Stimulated activated effector memory CD8-positive, alpha-beta T cell treated with anti-CD3 and anti-CD28 coated beads, Interleukin-12 subunit alpha, Interleukin-12 subunit beta, amount 100 ng/mL, for 72 hours (primary cell): ENCODE data around the gene RBM8A.

Experiments used
- ATAC-seq: fragments of 150-1000 bp; cut with Tn5 transposase; 2 replicates; pipeline ENCODE4 v1.10.0; 2021
- DNase-seq, 2 donors: peaks; one replicate each; pipeline ENCODE4 v3.0.0; 2021 to 2022; ENCODE audit warnings: low spot score in 2 of 2
- H3K27ac Mint-ChIP-seq: one replicate; pipeline ENCODE4 v1.8.0; 2022; ENCODE audit warnings: mild to moderate bottlenecking, mixed read lengths
- H3K36me3 Mint-ChIP-seq: one replicate; pipeline ENCODE4 v1.8.0; 2022; ENCODE audit warnings: mild to moderate bottlenecking, mixed read lengths
- H3K4me1 Mint-ChIP-seq: one replicate; pipeline ENCODE4 v1.8.0; 2022; ENCODE audit warnings: mixed read lengths
- H3K4me3 Mint-ChIP-seq: one replicate; pipeline ENCODE4 v1.8.0; 2022; ENCODE audit warnings: mild to moderate bottlenecking, mixed read lengths
- H3K9me3 Mint-ChIP-seq: one replicate; pipeline ENCODE4 v1.8.0; 2022; ENCODE audit warnings: mixed read lengths

Gene RBM8A

DNA sequence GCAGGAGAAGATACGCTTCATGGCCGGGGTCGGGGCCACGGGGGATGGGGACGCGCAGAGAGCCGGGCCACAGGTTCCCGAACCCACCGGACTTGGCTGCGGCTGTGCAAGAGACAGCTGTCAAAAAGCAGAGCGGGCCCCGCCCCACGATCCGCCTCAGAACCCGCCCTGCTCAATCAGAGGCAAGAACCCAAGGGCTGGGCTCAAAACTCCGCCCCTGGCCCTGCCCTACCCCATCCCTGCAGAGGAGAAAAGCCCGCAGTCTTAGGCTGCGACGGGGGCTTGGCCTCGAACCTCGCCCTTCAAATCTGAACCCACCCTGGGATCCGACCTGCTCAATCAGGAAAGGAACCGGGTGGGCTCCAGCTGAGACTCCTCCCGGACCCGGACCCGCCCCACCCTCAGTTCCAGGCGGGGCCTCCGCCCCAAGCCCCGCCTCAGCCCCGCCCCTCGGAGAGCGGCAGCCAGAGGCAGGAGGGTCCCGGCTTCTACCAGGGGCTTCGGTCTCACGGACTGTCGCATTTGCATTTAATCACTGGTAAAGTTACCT is 41.5 kb downstream of the RBM8A start, which contains the start of gene ANKRD35:
ANKRD35 (minus strand) TSS at position 129 of the 550 bp plus-strand sequence; CDS start at position 21, 108 bp downstream.
- DNase-seq (peak; percentile 71 to 93), ATAC-seq (peak; percentile 100)
- no peak within 1 kb of the TSS for H3K27ac Mint-ChIP-seq
- H3K4me1 Mint-ChIP-seq: peaks cover 12% of the 10 kb centered on the region
- no peaks in the 10 kb centered on the region for H3K9me3 Mint-ChIP-seq
- peak within 1 kb of the TSS; percentile 72 for H3K4me3 Mint-ChIP-seq
- no peaks in the 10 kb centered on the region for H3K36me3 Mint-ChIP-seq

- no peak for DNase-seq
- no peaks in the 10 kb centered on the region for H3K9me3 Mint-ChIP-seq
- no peak overlapping the region for H3K27ac Mint-ChIP-seq
- H3K36me3 Mint-ChIP-seq: no peaks in the 10 kb centered on the region
- H3K4me3 Mint-ChIP-seq: peak overlapping the region; percentile 72
- no peak for ATAC-seq
- peaks cover 12% of the 10 kb centered on the region for H3K4me1 Mint-ChIP-seq
These were observed 42.6 kb downstream of the RBM8A start for GRCh38 chr1:145884675-145885074.

- Mint-ChIP-seq H3K36me3 (no peaks in the 10 kb centered on the region), H3K27ac (no peak overlapping the region), H3K4me1 (peaks cover 9% of the 10 kb centered on the region), H3K9me3 (no peaks in the 10 kb centered on the region), H3K4me3 (no peak overlapping the region)
- DNase-seq: no peak
- no peak for ATAC-seq
These were observed 47.5 kb downstream of the RBM8A start for GRCh38 chr1:145879775-145880174.

DNA sequence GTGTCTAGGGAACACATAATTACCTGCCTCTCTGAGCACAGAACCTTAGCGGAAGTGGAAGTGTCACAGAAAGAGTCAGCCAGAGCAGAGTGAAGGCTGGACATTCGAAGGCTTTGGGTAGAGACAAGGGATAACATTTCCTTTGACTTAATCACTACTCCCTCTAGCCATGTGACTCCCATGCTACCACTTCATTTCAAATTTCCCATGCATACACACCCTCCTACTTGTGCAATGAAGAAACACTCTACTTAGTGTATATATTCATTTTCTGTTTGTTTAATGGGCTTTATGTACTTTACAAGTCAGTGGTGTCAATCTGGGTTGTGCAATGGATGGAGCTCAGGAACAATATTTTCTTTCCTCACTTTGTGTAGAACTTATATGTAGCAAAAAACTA is 48.6 kb downstream of the RBM8A start:
- no peak overlapping the region for H3K4me3 Mint-ChIP-seq
- DNase-seq (no peak), ATAC-seq (no peak)
- peaks cover 6% of the 10 kb centered on the region for H3K4me1 Mint-ChIP-seq
- H3K27ac Mint-ChIP-seq: no peak overlapping the region
- H3K36me3 Mint-ChIP-seq: no peaks in the 10 kb centered on the region
- no peaks in the 10 kb centered on the region for H3K9me3 Mint-ChIP-seq

DNA sequence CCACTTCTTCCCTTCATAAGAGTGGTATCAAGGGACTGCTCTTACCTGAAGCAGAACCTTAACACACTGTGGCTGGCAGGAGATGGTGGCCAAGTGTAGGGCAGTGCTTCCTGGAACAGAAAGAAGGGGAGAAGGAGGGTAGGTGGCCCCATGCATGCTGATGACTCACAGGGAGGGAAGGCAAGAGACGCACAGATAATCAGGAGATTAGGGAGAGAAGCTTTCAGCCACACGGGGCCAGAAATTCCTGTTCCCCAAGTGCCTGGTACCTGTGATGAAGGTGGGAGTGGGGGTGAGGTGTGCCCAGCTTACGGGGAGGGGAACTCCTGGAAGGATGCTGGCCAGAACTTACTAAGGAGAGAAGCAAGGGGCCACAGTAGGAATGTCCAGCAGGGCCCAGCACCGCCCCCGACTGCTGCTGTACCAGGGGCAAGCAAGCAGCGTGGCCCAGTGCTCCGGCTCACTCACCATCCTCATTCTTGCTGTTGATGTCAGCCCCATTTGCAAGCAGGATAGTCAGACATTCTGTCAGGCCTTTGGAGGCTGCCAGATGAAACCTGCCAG is 49.3 kb downstream of the RBM8A start:
- DNase-seq: no peak
- Mint-ChIP-seq H3K36me3 (no peaks in the 10 kb centered on the region), H3K4me1 (peaks cover 8% of the 10 kb centered on the region), H3K9me3 (no peaks in the 10 kb centered on the region), H3K27ac (no peak overlapping the region), H3K4me3 (no peak overlapping the region)
- no peak for ATAC-seq

GRCh38 chr1:145874646-145875045 is 52.6 kb downstream of the RBM8A start:
- Mint-ChIP-seq H3K4me1 (peaks cover 25% of the 10 kb centered on the region), H3K4me3 (no peak overlapping the region), H3K27ac (no peak overlapping the region), H3K9me3 (no peaks in the 10 kb centered on the region), H3K36me3 (no peaks in the 10 kb centered on the region)
- DNase-seq: no peak
- ATAC-seq: no peak

DNA sequence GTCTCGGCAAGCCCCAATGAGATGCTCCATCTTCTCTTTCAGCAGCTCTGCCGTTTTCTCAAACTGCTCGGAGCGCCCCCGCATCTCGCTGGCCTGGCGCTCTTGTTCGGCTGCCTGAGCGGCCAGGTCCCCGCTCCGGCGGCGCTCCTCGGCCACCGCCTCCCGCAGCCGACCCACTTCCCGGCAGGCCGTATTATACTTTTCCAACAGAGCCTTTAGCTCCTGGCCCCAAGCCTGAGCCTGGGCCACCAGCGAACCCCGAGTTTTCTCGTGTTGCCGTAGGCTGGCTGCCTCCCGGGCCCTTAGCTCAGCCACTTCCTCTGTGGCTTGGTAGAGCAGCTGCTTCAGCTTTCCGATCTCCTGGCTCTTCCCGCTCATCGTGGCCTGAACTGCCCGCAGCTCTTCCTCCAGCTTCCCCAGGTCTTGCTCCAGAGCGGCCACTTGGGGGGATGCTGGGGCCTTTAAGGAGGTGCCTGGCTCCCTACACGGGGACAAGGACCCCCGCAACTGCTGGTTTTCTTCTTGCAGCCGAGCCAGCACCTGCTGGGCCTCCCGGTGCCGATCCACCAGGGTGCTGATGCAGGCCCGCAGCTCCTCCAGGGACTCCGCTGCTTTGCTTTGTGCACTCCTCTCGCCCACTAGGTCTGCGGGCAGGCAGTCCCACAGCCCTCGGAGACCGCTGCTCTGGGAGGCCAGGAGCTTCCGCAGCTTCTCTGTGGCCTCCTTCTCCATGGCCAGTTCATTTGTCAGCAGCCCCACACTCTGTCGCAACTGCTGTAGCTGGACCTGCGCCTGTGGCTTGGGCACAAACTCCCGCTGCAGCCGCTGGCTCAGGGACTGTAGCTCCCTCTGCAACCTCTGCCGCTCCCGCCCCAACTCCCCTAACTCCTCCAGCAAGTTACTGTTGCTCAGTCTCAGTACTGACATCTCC is 55.0 kb downstream of the RBM8A start:
- Mint-ChIP-seq H3K36me3 (no peaks in the 10 kb centered on the region), H3K4me1 (peaks cover 19% of the 10 kb centered on the region), H3K9me3 (no peaks in the 10 kb centered on the region), H3K4me3 (peak overlapping the region; percentile 82), H3K27ac (peak overlapping the region; percentile 81)
- DNase-seq: peak; percentile 31 to 74
- ATAC-seq: peak; percentile 82
